CD4-positive, alpha-beta T cell treated with Interferon alpha-2 for 1 hour (primary cell): ENCODE measurements around the gene BEX3.
A peak's percentile ranks its signal among the peaks of the same experiment; 100 is the strongest.
"Not testable (repeated sequence)": the region's sequence is repeated elsewhere in the genome, so short reads cannot be mapped to it uniquely, and the experiment has no call there.

ENCODE experiments used
- DNase-seq, 2 donors: peaks; one replicate each; pipeline ENCODE4 v3.0.0-alpha.2; 2020 to 2022

Gene BEX3

GRCh38 chrX:103384672-103385071 lies 8.3 kb downstream of the BEX3 start:
- no peak for DNase-seq

- not testable (repeated sequence) for DNase-seq
Measured at GRCh38 chrX:103385283-103385830, 9.0 kb downstream of the BEX3 start.

GRCh38 chrX:103386332-103386731 lies 10.0 kb downstream of the BEX3 start:
- no peak for DNase-seq

GRCh38 chrX:103393487-103393886 lies 17.1 kb downstream of the BEX3 start:
- no peak for DNase-seq

DNA sequence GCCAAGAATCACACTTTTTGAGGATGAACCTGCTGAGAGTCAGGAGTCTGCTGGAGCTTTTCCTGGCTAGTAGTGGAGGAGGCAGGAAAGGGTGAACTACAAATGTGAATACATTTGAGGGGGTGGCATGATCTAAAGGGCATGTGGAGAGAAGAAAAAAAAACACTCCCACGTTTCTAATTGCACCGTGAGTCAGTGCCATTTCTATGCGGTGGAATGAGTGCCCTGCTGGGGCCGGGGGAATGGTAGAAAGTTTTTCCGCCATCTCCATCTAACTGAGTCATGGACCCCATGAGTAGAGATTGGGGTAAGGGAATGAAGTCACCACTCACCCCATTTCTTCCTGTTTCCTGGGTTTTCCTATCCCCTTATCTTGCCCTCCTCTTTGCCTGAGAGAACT lies 19.8 kb downstream of the BEX3 start:
- no peak for DNase-seq

DNA sequence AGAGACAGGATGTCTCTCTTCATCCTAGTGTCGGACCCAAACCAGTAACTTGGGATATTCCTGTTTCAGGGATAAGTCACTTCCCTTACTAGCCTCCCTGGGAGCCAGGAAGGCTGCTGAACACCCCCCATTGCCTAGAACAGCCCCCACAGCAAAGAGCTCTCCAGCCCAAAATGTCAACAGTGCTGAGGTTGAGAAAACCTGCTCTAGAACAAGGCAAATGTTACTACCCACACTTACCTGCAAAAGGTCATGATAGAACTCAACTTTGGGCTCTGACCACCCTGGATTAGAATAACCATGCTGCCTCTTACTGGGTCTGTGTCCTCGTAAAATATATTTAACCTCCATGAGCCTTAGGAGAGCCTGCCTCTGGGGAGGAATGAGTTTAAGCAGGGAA lies 20.3 kb downstream of the BEX3 start:
- DNase-seq, result no peak

- DNase-seq, result no peak
Measured at GRCh38 chrX:103397707-103398106, 21.4 kb downstream of the BEX3 start.

DNA sequence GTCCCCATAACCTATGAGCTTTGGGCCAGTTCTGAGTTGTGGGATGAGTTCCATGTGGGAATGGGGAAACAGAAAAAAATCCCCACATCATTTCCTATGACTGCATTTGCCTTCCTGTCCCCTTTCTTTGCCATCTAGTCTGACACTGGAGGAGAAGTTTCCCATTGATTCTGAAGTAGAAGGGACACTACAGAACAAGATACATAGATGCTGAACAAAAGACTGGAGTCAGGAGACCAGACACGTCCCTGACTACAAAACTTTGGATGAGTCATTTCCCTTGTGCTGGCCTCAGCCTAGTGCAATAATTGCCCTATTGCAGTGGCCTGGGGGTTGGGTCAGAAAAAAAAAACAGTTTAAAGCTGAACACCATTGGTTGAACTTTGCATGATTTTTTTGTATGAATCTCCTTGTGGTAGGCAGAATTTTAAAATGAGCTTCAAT lies 22.1 kb downstream of the BEX3 start:
- DNase-seq, result no peak

DNA sequence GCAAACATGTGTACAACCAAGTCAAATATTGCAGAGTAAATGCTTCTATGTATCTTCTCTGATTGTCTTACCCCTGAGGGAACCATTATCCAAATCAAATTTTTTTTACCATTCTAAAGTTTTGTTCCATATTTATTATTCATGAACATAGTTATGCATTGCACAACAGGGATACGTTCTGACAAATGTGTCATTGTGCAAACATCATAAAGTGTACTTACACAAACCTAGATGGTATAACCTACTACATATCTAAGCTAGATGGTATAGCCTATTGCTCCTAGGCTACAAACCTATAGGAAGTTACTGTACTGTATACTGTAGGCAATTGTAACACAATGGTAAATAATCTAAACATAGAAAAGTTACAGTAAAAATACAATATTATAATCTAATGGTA lies 23.4 kb downstream of the BEX3 start:
- DNase-seq, result no peak

DNA sequence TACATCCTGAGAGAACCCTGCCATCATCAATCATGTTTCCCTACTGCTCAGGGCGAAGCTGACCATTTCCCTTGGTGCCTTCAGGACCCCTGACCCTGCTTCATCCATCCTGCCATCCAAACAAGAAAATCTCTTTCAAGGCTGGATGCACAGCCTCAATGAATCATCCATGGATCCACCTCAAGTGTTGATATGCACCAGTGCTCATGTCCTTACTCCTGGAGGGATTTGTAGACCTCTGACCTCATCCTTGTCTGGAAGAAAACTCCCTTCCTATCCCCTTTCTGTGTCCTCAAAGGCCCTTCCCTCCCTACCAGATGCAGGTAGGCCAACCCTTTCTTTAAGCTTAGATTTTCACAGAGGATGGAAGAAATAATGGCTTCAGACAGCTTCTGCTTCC lies 24.6 kb downstream of the BEX3 start:
- DNase-seq, result no peak

DNA sequence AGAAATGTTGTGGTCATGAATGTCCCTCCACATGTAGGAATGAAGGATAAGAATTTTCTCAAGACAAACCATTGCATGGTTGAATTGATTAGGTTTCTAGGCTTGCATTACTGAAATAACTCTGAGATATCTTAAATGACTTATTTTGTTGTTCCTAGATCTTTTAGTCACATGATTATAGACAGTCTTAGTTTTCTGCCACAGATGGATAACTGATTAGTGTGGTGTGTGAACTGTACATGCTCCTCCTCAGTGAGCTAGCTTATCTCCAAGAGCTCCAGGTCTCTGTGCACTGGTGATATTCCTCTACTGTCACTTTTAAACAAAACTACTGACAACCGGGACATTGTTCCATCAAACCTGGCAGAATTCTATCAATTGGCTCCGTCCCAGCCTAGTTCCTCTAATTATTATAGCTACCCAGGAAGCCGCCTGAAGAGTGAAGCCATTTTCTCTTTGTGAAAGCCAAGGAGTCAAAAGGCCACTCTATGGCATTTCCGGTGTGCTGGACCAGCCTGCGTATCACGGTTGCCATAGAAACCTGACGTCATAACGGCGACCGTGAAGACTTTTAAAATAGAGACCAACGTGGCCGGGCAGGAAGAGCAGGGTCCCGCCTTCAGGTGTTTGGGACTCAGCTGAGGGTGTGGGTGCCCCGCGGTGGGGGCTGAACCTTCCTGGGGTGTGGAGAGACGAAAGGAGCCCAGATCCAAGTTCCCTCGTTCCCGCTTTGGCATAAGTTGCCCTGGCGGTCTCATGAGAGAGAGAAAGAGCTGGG lies 28.1 kb downstream of the BEX3 start:
- DNase-seq, result peak; percentile 28 to 51

- DNase-seq, result no peak
Measured at GRCh38 chrX:103405009-103405333, 28.6 kb downstream of the BEX3 start.

- no peak for DNase-seq
Measured at GRCh38 chrX:103406256-103406655, 29.9 kb downstream of the BEX3 start.

DNA sequence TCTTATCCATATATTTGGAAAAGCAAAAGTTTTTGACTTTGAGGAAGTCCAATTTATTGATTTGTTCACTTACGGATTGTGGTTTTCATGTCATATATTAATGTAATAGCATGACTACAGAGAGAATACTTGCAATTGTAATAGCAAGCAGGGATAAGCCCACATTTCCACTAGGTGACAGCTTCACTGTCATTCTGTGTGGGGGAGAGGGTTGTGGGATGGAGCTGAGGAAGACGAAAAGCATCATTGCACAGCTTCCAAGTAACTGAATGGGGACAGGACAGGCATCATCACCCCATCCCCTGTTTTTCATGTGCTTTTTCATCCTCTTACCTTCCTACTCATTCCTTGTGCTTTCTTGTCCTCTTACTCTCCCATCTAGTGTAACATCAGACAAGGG lies 31.4 kb downstream of the BEX3 start:
- no peak for DNase-seq

- not testable (repeated sequence) for DNase-seq
Measured at GRCh38 chrX:103411721-103412120, 35.4 kb downstream of the BEX3 start.

- DNase-seq, result no peak
Measured at GRCh38 chrX:103413705-103414387, 37.5 kb downstream of the BEX3 start.

GRCh38 chrX:103414561-103414960 lies 38.2 kb downstream of the BEX3 start:
- DNase-seq, result no peak

- DNase-seq, result no peak
Measured at GRCh38 chrX:103415068-103415467, 38.7 kb downstream of the BEX3 start.

- no peak for DNase-seq
Measured at GRCh38 chrX:103415528-103415927, 39.2 kb downstream of the BEX3 start.

DNA sequence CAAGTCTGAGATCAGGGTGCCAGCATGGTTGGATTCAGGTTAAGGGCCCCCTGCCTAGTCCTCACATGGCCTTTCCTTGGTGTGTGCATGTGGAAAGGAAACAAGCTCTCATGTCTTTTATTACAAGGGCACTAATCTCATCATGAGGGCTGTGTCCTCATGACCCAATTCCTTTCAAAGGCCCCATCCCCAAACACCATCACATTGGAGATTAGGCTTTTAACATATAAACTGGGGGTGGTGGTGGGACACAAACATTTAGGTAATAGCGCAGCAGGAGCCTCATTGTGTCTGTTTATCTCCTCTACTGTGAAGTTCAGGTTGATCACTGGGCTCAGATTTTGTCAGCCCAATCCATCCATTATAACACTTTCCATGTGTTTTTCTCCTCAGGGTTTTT lies 41.0 kb downstream of the BEX3 start:
- no peak for DNase-seq

GRCh38 chrX:103417933-103418332 lies 41.6 kb downstream of the BEX3 start:
- DNase-seq, result no peak

GRCh38 chrX:103418811-103419340 lies 42.5 kb downstream of the BEX3 start:
- no peak for DNase-seq

DNA sequence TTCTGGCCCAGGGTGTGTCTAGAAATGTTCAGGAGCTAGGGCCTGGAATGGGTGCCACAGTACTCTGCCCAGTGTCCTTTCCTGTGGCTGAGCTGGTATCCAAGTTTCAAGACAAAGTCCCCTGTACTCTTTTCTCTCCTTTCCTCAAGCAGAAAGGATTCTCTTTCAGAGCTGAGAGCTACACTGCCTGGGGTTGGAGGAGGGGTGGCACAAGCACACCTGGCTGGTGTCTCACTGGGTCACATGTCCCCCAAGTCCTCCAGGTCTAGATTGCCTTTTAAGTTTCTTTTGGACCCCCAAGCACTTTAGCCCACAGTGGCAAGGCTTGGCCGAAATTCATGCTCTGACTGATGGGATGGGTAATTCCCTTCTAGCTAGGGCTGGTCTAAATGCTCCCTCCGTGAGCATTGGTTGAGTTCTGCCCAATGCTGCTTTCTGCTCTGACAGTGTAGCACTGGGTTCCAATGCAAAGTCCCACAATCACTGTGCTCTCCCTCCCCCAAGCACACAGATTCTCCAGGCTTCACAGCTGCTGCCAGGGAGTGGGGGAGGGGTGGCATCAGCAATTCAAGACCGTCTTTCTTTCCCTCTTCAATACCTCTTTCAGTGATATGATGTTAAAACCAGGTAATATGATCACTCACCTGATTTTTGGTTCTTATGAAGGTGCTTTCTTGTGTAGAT lies 47.8 kb downstream of the BEX3 start:
- DNase-seq, result no peak
